ENCODE data around the gene TMEM198. TPM values are rescaled to one million over a fixed set of nuclear protein-coding genes. Genes with fewer than 3 reads are reported as not detected.

The TMEM198 gene
- total and polyA plus RNA-seq, 9 of the 15 experiments (the other 6 are each of a cell fraction or from before 2014, with no cell fraction given) = 0.03 to 3.8 (median 1.0) TPM

GRCh38 chr2:219538504-219538951 lies 5.3 kb upstream of the TMEM198 start:
- POLR2A ChIA-PET = interaction anchor here (0.5 to 1.1 kb wide), 2 partner anchors 58 to 164 kb away, joined by 3 read pairs; no protein-coding TSS in a partner anchor
- FAIRE-seq = no peak
- ATAC-seq = no peak
- no peak overlapping the region; a peak in 1 of 4 replicates for H3K9ac ChIP-seq (ENCODE audit: insufficient read depth in 1 of 2, low read depth in 2 of 2, low read length in 2 of 2)
- H3K9me1 ChIP-seq (ENCODE audit: control insufficient read depth, insufficient read depth, low read length) = no peaks in the 10 kb centered on the region
- intact Hi-C loops (cut with micrococcal nuclease) (no loop called here), in situ Hi-C loops (cut with MboI) (no loop called here)
- H3K4me3 ChIP-seq = no peak overlapping the region
- peaks cover 17% of the 10 kb centered on the region for H3K79me2 ChIP-seq (ENCODE audit: control insufficient read depth, insufficient read depth, low read length)
- H3K27ac ChIP-seq (ENCODE audit: extremely low read depth, low read depth, low read length) = no peak overlapping the region
- H3K27me3 ChIP-seq (ENCODE audit: control insufficient read depth in 2 of 2, insufficient read depth in 2 of 2, low read length in 2 of 2) = no peaks in the 10 kb centered on the region
- DNase-seq (ENCODE audit: extremely low read depth in 1 of 4, low spot score in 3 of 4) = no peak
- TF ChIP-seq ZBTB1 (CRISPR knock-in tag; IDR thresholded peaks at IDR 0.05; ENCODE audit: borderline replicate concordance, low read depth) (no peak), PHTF2 (CRISPR knock-in tag; IDR thresholded peaks at IDR 0.05) (no peak), ARID3B (CRISPR knock-in tag; IDR thresholded peaks at IDR 0.05; ENCODE audit: borderline replicate concordance) (no peak)
- BruUV-seq (replicated peaks) = no TSS peak
- CTCF ChIA-PET (ENCODE audit: low intra/inter-chr PET ratio) = interaction anchor here (0.8 kb wide), 1 partner anchor 56 kb away, joined by 3 read pairs; no protein-coding TSS in a partner anchor
- peaks cover 18% of the 10 kb centered on the region; the same call in 1 of the 2 replicates for H4K20me1 ChIP-seq (replicated peaks; ENCODE audit: control insufficient read depth, insufficient read depth, low read length)
- H3K4me1 ChIP-seq (replicated peaks in 1 of 2; ENCODE audit: control insufficient read depth in 2 of 2, insufficient read depth in 2 of 2, low read length in 2 of 2) = peaks cover 0 to 60% of the 10 kb centered on the region in 2 experiments; a peak in 3 of 5 replicates
- no peak overlapping the region for H2AFZ ChIP-seq (ENCODE audit: low read depth, low read length)
- peaks cover 45% of the 10 kb centered on the region; the same call in 2 of the 3 replicates for H3K36me3 ChIP-seq (ENCODE audit: control insufficient read depth, insufficient read depth, low read length)
- no peaks in the 10 kb centered on the region for H3K9me3 ChIP-seq (replicated peaks; ENCODE audit: control insufficient read depth, insufficient read depth, low read depth, low read length)
- no peak overlapping the region for H3K4me2 ChIP-seq (ENCODE audit: insufficient read depth, low read length)
- 84% methylated on average over 5 of the region's 6 CpGs for WGBS (ENCODE audit: insufficient coverage, low coverage, missing lambda C conversion rate)

Measured in K562 (cell line).